Cardiac fibroblast (primary cell): ENCODE results near the gene COX7C.
"Not testable (repeated sequence)": the region's sequence is repeated elsewhere in the genome, so short reads cannot be mapped to it uniquely, and the experiment has no call there.

Experiments used
- DNase-seq, 2 donors: peaks; one replicate each; pipeline versions ENCODE4 v3.0.0 to v3.0.0-alpha.2; 2010; ENCODE audit warnings: low read depth in 2 of 2
- H3K4me3 ChIP-seq, 2 donors: replicated peaks in 1 of 2; 1 replicate in 1 of 2; 2 replicates in 1 of 2; pipeline ENCODE4 v1.5.1; 2011; ENCODE audit warnings: low read depth in 2 of 2, low read length in 2 of 2, mild to moderate bottlenecking in 2 of 2, moderate library complexity in 1 of 2
- TF ChIP-seq, protein P1 (sequence below): IDR thresholded peaks from one replicate; pipeline ENCODE4 v1.5.1; 2011; ENCODE audit warnings: low read depth, mild to moderate bottlenecking, low read length, inconsistent platforms

Gene COX7C, protein sequence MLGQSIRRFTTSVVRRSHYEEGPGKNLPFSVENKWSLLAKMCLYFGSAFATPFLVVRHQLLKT

DNA sequence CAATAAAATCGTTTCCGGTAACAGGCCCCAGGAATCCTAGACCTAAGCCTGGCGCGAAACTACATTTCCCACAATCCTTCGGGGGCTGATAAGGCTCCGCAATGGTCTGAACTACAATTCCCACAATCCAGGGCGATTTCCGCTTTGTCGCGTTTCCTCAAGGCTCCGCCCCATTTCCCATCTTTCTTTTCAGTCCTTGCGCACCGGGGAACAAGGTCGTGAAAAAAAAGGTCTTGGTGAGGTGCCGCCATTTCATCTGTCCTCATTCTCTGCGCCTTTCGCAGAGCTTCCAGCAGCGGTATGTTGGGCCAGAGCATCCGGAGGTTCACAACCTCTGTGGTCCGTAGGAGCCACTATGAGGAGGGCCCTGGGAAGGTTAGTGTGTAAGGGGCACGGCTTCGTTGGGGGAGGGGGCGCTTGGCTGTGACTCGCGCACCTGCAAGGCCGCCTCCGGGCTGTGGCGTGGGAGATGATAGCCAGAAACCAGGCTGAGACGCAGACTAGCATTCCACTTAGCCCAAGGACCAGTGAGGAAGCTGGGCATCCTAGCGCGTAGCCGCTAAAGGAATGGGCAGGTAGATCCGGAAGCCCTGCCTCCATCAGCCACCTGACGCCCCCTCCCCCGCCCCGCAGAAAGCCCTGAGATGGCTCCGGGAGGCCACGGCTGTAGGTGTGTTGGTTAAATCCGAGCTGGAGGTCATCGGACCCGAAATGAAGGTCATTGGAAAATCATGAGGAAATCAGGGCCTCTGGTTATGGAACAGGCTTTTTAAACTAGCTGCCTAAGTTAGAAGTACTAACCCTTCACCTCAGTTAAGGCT, at the start of gene COX7C:
TSS of gene COX7C (plus strand) at position 186 of the 821 bp plus-strand sequence. CDS start at position 301, 115 bp downstream.
- H3K4me3 ChIP-seq: peak within 1 kb of the TSS; percentile 98 to 99
- TF ChIP-seq, protein P1, sequence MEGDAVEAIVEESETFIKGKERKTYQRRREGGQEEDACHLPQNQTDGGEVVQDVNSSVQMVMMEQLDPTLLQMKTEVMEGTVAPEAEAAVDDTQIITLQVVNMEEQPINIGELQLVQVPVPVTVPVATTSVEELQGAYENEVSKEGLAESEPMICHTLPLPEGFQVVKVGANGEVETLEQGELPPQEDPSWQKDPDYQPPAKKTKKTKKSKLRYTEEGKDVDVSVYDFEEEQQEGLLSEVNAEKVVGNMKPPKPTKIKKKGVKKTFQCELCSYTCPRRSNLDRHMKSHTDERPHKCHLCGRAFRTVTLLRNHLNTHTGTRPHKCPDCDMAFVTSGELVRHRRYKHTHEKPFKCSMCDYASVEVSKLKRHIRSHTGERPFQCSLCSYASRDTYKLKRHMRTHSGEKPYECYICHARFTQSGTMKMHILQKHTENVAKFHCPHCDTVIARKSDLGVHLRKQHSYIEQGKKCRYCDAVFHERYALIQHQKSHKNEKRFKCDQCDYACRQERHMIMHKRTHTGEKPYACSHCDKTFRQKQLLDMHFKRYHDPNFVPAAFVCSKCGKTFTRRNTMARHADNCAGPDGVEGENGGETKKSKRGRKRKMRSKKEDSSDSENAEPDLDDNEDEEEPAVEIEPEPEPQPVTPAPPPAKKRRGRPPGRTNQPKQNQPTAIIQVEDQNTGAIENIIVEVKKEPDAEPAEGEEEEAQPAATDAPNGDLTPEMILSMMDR: no peak

DNA sequence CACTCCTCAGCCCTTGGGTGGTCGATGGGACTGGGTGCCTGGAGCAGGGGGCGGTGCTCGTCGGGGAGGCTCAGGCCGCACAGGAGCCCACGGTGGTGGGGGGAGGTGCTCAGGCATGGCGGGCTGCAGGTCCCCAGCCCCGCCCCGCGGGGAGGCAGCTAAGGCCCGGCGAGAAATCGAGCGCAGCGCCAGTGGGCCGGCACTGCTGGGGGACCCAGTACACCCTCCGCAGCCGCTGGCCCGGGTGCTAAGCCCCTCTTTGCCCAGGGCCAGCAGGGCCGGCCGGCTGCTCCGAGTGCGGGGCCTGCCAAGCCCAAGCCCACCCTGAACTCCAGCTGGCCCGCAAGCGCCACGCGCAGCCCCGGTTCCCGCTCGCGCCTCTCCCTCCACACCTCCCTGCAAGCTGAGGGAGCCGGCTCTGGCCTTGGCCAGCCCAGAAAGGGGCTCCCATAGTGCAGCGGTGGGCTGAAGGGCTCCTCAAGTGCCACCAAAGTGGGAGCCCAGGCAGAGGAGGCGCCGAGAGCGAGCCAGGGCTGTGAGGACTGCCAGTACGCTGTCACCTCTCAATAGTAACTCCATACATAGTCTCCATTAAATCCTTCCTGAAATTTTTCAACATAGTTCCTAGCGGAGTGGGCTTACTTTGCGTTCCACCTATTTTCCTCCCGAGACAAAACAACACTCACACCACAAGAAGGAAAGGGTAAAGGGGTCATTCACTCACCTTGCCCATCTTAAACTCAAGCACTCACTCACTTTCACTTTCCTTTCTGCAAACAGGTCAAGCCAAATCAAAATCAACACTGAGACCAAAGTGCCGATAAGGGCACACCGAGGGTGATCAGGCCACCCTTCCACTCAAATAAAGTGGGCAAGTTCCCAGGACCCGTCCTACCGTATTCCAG, 48.0 kb upstream of the COX7C start:
- H3K4me3 ChIP-seq, DNase-seq: not testable (repeated sequence)

More for the DNA sequence above, at the start of gene COX7C:
- peak; percentile 96 to 97 for DNase-seq

DNA sequence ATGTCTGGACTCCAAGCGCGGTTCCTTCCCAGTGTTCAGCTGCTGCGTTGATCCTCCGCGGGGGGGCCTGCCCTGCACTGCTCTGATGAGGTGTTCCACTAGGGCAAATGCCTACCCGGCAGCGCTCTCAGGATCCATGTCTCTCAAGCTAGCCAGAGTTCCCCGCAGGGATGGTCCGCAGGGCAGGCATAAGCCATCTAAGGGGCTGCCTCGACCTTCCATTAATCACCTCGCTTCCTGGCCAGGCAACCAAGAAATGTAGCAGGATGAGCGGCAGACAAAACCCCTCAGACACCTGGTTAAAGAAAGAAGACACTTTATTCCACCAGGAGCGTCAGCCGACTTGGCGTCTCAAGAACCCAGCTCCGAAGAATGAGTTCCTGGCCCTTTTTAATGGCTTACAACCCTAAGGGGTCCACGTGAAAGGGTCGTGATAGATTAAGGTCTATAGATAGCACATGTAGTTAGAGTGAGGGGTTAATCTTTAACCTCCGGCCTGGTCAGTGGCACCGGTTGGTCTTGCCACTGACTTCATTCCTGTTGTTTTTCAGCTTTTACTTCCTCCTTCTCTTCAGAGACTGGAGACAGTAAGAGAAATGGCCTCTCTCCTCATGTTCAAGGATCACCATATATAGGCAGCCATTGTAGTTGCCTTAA, 47.2 kb upstream of the COX7C start:
- no peak for DNase-seq
- TF ChIP-seq, protein P1: no peak
- no peak overlapping the region for H3K4me3 ChIP-seq

DNA sequence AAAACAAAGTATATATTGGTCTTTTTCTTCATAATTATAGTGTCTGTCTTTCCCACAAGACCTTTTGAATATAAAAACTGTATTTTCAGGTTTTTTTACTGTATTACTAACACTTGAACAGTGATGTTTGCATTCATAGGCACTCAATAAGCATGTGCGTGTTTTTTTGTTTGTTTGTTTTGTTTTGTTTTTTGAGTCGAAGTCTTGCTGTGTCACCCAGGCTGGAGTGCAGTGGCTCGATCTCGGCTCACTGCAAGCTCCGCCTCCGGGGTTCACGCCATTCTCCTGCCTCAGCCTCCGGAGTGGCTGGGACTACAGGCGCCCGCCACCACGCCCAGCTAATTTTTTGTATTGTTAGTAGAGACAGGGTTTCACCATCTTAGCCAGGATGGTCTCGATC, 46.6 kb upstream of the COX7C start:
- not testable (repeated sequence) for H3K4me3 ChIP-seq

DNA sequence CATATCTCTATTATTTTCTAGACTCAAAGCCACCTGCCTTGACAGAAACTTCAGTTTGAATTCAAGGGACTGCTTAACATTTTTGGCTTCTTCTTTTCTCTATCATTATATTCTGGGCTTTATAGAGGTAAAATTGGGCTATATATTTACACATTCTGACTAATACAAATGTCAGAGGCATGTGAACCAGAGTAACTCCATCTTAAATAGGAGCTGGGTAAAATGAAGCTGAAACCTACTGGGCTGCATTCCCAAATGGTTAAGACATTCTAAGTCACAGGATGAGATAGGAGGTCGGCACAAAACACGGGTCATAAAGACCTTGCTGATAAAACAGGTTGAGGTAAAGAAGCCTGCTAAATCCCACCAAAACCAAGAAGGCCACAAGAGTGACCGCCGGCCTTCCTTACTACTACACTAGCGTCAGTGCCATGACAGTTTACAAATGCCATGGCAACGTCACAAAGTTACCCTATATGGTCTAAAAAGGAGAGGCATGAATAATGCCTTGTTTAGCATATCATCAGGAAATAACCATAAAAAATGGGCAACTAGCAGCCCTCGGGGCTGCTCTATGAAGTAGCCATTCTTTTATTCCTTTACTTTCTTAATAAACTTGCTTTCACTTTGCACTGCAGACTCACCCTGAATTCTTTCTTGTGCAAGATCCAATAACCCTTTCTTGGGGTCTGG, 44.8 kb upstream of the COX7C start:
- no peak overlapping the region for H3K4me3 ChIP-seq
- TF ChIP-seq, protein P1: no peak
- no peak for DNase-seq

More for the DNA sequence above, 46.6 kb upstream of the COX7C start:
- DNase-seq: not testable (repeated sequence)

DNA sequence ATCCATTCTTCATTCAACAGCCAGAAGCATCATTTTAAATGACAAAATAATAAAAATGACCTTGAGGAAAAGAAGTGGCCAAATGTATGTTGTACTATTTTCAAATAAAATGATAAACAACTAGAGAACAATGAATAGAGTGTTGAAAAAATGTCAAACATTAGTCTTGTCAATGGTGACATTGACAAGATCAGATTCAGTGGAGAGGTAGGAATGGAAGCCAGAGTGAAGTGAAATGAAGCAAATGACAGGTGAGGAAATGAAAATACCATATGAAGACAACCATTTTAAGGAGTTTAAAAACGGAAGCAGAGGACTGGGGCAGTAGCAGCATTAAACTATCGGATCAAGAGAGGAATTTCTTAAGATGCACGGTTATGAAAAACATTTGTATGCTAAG, 38.2 kb upstream of the COX7C start:
- H3K4me3 ChIP-seq: no peak overlapping the region
- no peak for DNase-seq
- TF ChIP-seq, protein P1: no peak

DNA sequence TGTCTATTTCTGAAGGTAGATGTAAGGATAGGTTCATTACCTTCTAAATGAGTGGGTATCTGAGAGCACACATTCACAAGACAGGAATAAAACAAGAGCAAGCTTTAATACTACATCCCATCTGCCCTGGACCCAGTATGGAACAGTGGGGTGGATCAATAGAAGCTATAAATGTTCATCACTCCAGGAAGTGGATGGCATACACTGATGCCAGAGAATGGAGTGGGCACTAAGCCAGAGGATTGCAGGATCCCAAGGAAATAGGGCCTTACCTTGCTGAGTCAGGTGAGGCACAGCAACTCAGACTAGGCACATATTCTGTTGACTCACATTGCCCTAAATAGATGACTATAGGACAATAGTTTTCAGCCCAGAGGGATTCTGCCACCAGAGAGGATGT, 21.3 kb upstream of the COX7C start:
- DNase-seq: no peak
- H3K4me3 ChIP-seq: no peak overlapping the region
- TF ChIP-seq, protein P1: no peak
